Prostate gland (tissue), 2 donors: Measurements from ENCODE around the gene AIFM2.

Experiments
- CTCF ChIP-seq, 4 experiments: fragments of 200-600 bp in 2 of 4; fragments of 450-650 bp in 2 of 4; sonication (generic) in 2 of 4; IDR thresholded peaks; 1 replicate in 3 of 4; 2 replicates in 1 of 4; pipeline ENCODE4 v1.5.1; 2016 to 2019; ENCODE audit warnings: antibody characterized with exemption in 4 of 4, mild to moderate bottlenecking in 2 of 4, moderate library complexity in 2 of 4
- POLR2A ChIP-seq: fragments of 450-650 bp; IDR thresholded peaks from one replicate; pipeline ENCODE4 v1.6.1; 2016; ENCODE audit warnings: antibody characterized with exemption, mild to moderate bottlenecking
- POLR2AphosphoS5 ChIP-seq: sonication (generic); formaldehyde crosslinking; IDR thresholded peaks from one replicate; pipeline ENCODE4 v1.6.1; 2017; ENCODE audit warnings: antibody characterized with exemption

GRCh38 chr10:70101668-70102067 is 31.0 kb downstream of the AIFM2 start:
- TF ChIP-seq CTCF (IDR thresholded peaks at IDR 0.05) (no peak), POLR2AphosphoS5 (no peak), POLR2A (no peak)
